PC-9 (cell line): ENCODE results near the gene DSCAM. TPM values are rescaled to one million over a fixed set of nuclear protein-coding genes. Genes with fewer than 3 reads are reported as not detected.

Experiments used
- BruUV-seq: library from RNA; stranded (reverse); fragments of 400-500 nt; replicated peaks from 2 replicates; lab custom pipeline; 2021; lab: Mats Ljungman, UMichigan
- CTCF ChIA-PET: fragments of 300-600 bp; sonication (Branson Sonifier 250); formaldehyde crosslinking; loops from one replicate; lab custom pipeline; 2022; ENCODE audit warnings: antibody characterized with exemption; lab: Charles Lee
- POLR2A ChIA-PET: fragments of 300-600 bp; sonication (Branson Sonifier 250); formaldehyde crosslinking; loops from one replicate; lab custom pipeline; 2022; ENCODE audit warnings: antibody characterized with exemption; ENCODE audit not compliant: unreplicated experiment; lab: Charles Lee
- DNase-seq, 2 experiments: peaks; one replicate each; pipeline versions ENCODE4 v3.0.0 to v3.0.0-alpha.2; 2015 to 2022; ENCODE audit warnings: mixed read lengths in 1 of 2
- H2AFZ ChIP-seq: fragments of 200-600 bp; sonication (generic); 2 replicates; pipeline ENCODE4 v1.8.1; 2017; ENCODE audit warnings: antibody characterized with exemption
- H3F3A ChIP-seq: fragments of 200-600 bp; sonication (generic); 2 replicates; pipeline ENCODE4 v1.8.1; 2017; ENCODE audit warnings: antibody characterized with exemption, mild to moderate bottlenecking, low read depth; ENCODE audit not compliant: insufficient read depth
- H3K27ac ChIP-seq: fragments of 200-600 bp; sonication (generic); 2 replicates; pipeline ENCODE4 v1.6.1; 2016; ENCODE audit warnings: mixed run types
- H3K27me3 ChIP-seq: fragments of 200-600 bp; sonication (generic); 2 replicates; pipeline ENCODE4 v1.6.1; 2016; ENCODE audit warnings: low read depth, mixed run types; ENCODE audit not compliant: insufficient read depth
- H3K36me3 ChIP-seq: fragments of 200-600 bp; sonication (generic); 2 replicates; pipeline ENCODE4 v1.6.1; 2016; ENCODE audit warnings: low read depth, mixed run types
- H3K4me1 ChIP-seq: fragments of 200-600 bp; sonication (generic); replicated peaks from 2 replicates; pipeline ENCODE4 v1.6.1; 2016; ENCODE audit warnings: mixed run types; ENCODE audit not compliant: insufficient read depth
- H3K4me2 ChIP-seq: fragments of 200-600 bp; sonication (generic); 2 replicates; pipeline ENCODE4 v1.6.1; 2017; ENCODE audit warnings: mixed run types
- H3K4me3 ChIP-seq: fragments of 200-600 bp; sonication (generic); 2 replicates; pipeline ENCODE4 v1.6.1; 2016; ENCODE audit warnings: mixed run types
- H3K79me2 ChIP-seq: fragments of 200-600 bp; sonication (generic); 2 replicates; pipeline ENCODE4 v1.6.1; 2017; ENCODE audit warnings: low read depth, mixed run types
- H3K9me2 ChIP-seq: fragments of 200-600 bp; sonication (generic); 2 replicates; pipeline ENCODE4 v1.8.1; 2017; ENCODE audit warnings: mild to moderate bottlenecking; ENCODE audit not compliant: insufficient read depth
- H3K9me3 ChIP-seq: fragments of 200-600 bp; sonication (generic); 2 replicates; pipeline ENCODE4 v1.8.1; 2016; ENCODE audit warnings: low read depth; ENCODE audit not compliant: insufficient read depth
- H4K20me1 ChIP-seq: fragments of 200-600 bp; sonication (generic); 2 replicates; pipeline ENCODE4 v1.8.1; 2017; ENCODE audit not compliant: insufficient read depth
- EZH2 ChIP-seq: fragments of 200-600 bp; sonication (generic); IDR thresholded peaks from 2 replicates; pipeline ENCODE4 v1.8.0; 2017; ENCODE audit warnings: antibody characterized with exemption, low read depth
- intact Hi-C: fragments of 100-400 bp; cut with micrococcal nuclease; formaldehyde crosslinking; loops from one replicate; pipeline ENCODE4 v1.10.0; 2022; ENCODE audit not compliant: unreplicated experiment
- total RNA-seq: library from RNA; stranded (reverse); gene quantifications from 2 replicates; pipeline ENCODE4 v1.2.3, GENCODE V29; 2021
- TF ChIP-seq, protein P1 (sequence below): fragments of 200-600 bp; sonication (generic); conservative IDR thresholded peaks from 2 replicates; pipeline ENCODE4 v1.6.1; 2017; ENCODE audit warnings: mixed run types, antibody characterized with exemption, mild to moderate bottlenecking, moderate library complexity

Gene DSCAM
- total RNA-seq, 1 experiment from 2014 or later: not detected

GRCh38 chr21:40631211-40631610 lies 215.7 kb downstream of the DSCAM start:
- TF ChIP-seq, protein P1, sequence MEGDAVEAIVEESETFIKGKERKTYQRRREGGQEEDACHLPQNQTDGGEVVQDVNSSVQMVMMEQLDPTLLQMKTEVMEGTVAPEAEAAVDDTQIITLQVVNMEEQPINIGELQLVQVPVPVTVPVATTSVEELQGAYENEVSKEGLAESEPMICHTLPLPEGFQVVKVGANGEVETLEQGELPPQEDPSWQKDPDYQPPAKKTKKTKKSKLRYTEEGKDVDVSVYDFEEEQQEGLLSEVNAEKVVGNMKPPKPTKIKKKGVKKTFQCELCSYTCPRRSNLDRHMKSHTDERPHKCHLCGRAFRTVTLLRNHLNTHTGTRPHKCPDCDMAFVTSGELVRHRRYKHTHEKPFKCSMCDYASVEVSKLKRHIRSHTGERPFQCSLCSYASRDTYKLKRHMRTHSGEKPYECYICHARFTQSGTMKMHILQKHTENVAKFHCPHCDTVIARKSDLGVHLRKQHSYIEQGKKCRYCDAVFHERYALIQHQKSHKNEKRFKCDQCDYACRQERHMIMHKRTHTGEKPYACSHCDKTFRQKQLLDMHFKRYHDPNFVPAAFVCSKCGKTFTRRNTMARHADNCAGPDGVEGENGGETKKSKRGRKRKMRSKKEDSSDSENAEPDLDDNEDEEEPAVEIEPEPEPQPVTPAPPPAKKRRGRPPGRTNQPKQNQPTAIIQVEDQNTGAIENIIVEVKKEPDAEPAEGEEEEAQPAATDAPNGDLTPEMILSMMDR: no peak
- no peak for TF ChIP-seq EZH2
- Histone ChIP-seq H3K27ac (no peak overlapping the region), H3K9me3 (no peaks in the 10 kb centered on the region), H3K9me2 (no peaks in the 10 kb centered on the region), H3K4me1 (no peaks in the 10 kb centered on the region), H3K79me2 (no peaks in the 10 kb centered on the region), H2AFZ (no peak overlapping the region), H3K4me3 (no peak overlapping the region), H4K20me1 (no peaks in the 10 kb centered on the region), H3K4me2 (no peak overlapping the region), H3F3A (no peaks in the 10 kb centered on the region), H3K27me3 (peaks cover 12% of the 10 kb centered on the region; the same call in 1 of the 2 replicates), H3K36me3 (no peaks in the 10 kb centered on the region)
- POLR2A ChIA-PET: no interaction called here
- intact Hi-C loops: no loop called here
- CTCF ChIA-PET: no interaction called here
- BruUV-seq: no TSS peak
- no peak for DNase-seq

- Histone ChIP-seq H3K4me3 (no peak overlapping the region), H3K79me2 (no peaks in the 10 kb centered on the region), H3K27me3 (no peaks in the 10 kb centered on the region), H4K20me1 (no peaks in the 10 kb centered on the region), H3K4me1 (no peaks in the 10 kb centered on the region), H3F3A (no peaks in the 10 kb centered on the region), H3K9me3 (no peaks in the 10 kb centered on the region), H3K4me2 (no peak overlapping the region), H3K9me2 (no peaks in the 10 kb centered on the region), H3K27ac (no peak overlapping the region), H2AFZ (no peak overlapping the region), H3K36me3 (no peaks in the 10 kb centered on the region)
- BruUV-seq: no TSS peak
- no peak for DNase-seq
- ChIA-PET CTCF (no interaction called here), POLR2A (no interaction called here)
- intact Hi-C loops: no loop called here
- TF ChIP-seq, protein P1: no peak
- no peak for TF ChIP-seq EZH2
Measured at GRCh38 chr21:40625991-40626390, 221.0 kb downstream of the DSCAM start.

GRCh38 chr21:40623528-40623927 lies 223.4 kb downstream of the DSCAM start:
- no peak for DNase-seq
- CTCF ChIA-PET: no interaction called here
- BruUV-seq: no TSS peak
- Histone ChIP-seq H2AFZ (no peak overlapping the region), H3K9me3 (no peaks in the 10 kb centered on the region), H3K9me2 (no peaks in the 10 kb centered on the region), H3K4me1 (no peaks in the 10 kb centered on the region), H3K4me2 (no peak overlapping the region), H3K27me3 (peaks cover 1% of the 10 kb centered on the region; the same call in 1 of the 2 replicates), H3K27ac (no peak overlapping the region), H3K36me3 (no peaks in the 10 kb centered on the region), H3K79me2 (no peaks in the 10 kb centered on the region), H4K20me1 (no peaks in the 10 kb centered on the region), H3F3A (no peaks in the 10 kb centered on the region), H3K4me3 (no peak overlapping the region)
- POLR2A ChIA-PET: no interaction called here
- intact Hi-C loops: no loop called here
- TF ChIP-seq, protein P1: no peak
- TF ChIP-seq EZH2: no peak
